Sciatic nerve (tissue), 2 donors: ENCODE measurements around the gene HABP4. TPM values are rescaled to one million over a fixed set of nuclear protein-coding genes. Genes with fewer than 3 reads are reported as not detected.

Experiments used
- ATAC-seq: fragments of 200-7000 bp; cut with Tn5 transposase; one replicate; pipeline ENCODE4 v1.9.1; 2020; ENCODE audit warnings: mild to moderate bottlenecking, moderate library complexity
- DNase-seq: peaks from one replicate; pipeline ENCODE4 v3.0.0-alpha.2; 2020; ENCODE audit warnings: low spot score
- intact Hi-C: fragments of 100-400 bp; cut with DNase I; formaldehyde crosslinking; loops from one replicate; pipeline ENCODE4 v1.14.2; 2022
- total RNA-seq: library from RNA; stranded (reverse); fragmentation: NEBNext Ultra II Directional; extraction: Animal tissue kit (Norgen Biotek cat#: 25700); gene quantifications from one replicate; pipeline ENCODE4 v1.2.1, GENCODE V29; 2021
- donor health status: DM: no; HTN: no; CAD: no.
- donor health status: DM: no; HTN: no; CAD: no.

The HABP4 gene
- total RNA-seq, 1 donor from 2014 or later: 32.0 TPM

GRCh38 chr9:96429732-96430131, 20.2 kb upstream of the HABP4 start:
- DNase-seq (no peak), ATAC-seq (no peak)
- intact Hi-C loops: no loop called here

- intact Hi-C loops: no loop called here
- ATAC-seq: no peak
- DNase-seq: no peak
Measured at GRCh38 chr9:96430377-96430776, 19.6 kb upstream of the HABP4 start.

- ATAC-seq (no peak), DNase-seq (no peak)
- intact Hi-C loops: no loop called here
Measured at GRCh38 chr9:96435345-96435744, 14.6 kb upstream of the HABP4 start.

GRCh38 chr9:96436063-96436455, 13.9 kb upstream of the HABP4 start:
- intact Hi-C loops: no loop called here
- ATAC-seq: no peak
- DNase-seq: no peak

- intact Hi-C loops: no loop called here
- DNase-seq (no peak), ATAC-seq (no peak)
Measured at GRCh38 chr9:96436456-96437126, 13.4 kb upstream of the HABP4 start.

GRCh38 chr9:96437454-96437853, 12.5 kb upstream of the HABP4 start:
- no peak for ATAC-seq
- no peak for DNase-seq
- intact Hi-C loops: no loop called here

GRCh38 chr9:96440671-96441199, 9.2 kb upstream of the HABP4 start:
- ATAC-seq: no peak
- intact Hi-C loops: no loop called here
- DNase-seq: no peak

- ATAC-seq (no peak), DNase-seq (no peak)
- intact Hi-C loops: no loop called here
Measured at GRCh38 chr9:96441798-96442445, 8.0 kb upstream of the HABP4 start.

- ATAC-seq: no peak
- intact Hi-C loops: no loop called here
- no peak for DNase-seq
Measured at GRCh38 chr9:96442491-96442890, 7.5 kb upstream of the HABP4 start.

- ATAC-seq: no peak
- intact Hi-C loops: no loop called here
Measured at GRCh38 chr9:96447406-96447805, 2.6 kb upstream of the HABP4 start.

GRCh38 chr9:96448546-96449170, 1.3 kb upstream of the HABP4 start:
- ATAC-seq: no peak
- intact Hi-C loops: no loop called here
- no peak for DNase-seq

More at GRCh38 chr9:96447406-96447805, 2.6 kb upstream of the HABP4 start:
- DNase-seq: no peak

- DNase-seq: no peak
- ATAC-seq: peak; percentile 54
- intact Hi-C loops: no loop called here
Measured at GRCh38 chr9:96449523-96449844, 485 bp upstream of the HABP4 start.

- ATAC-seq (no peak), DNase-seq (peak; percentile 64)
- intact Hi-C loops: no loop called here
Measured at GRCh38 chr9:96450613-96451528, 902 bp downstream of the HABP4 start.

GRCh38 chr9:96453625-96454024, 3.7 kb downstream of the HABP4 start:
- intact Hi-C loops: no loop called here
- ATAC-seq: no peak
- DNase-seq: no peak

GRCh38 chr9:96457266-96457665, 7.3 kb downstream of the HABP4 start:
- intact Hi-C loops: no loop called here
- ATAC-seq (no peak), DNase-seq (no peak)

- intact Hi-C loops: no loop called here
- DNase-seq (no peak), ATAC-seq (no peak)
Measured at GRCh38 chr9:96458226-96458625, 8.3 kb downstream of the HABP4 start.

- intact Hi-C loops: no loop called here
- DNase-seq (no peak), ATAC-seq (no peak)
Measured at GRCh38 chr9:96459268-96460007, 9.5 kb downstream of the HABP4 start.

- DNase-seq (no peak), ATAC-seq (no peak)
- intact Hi-C loops: no loop called here
Measured at GRCh38 chr9:96460470-96460869, 10.5 kb downstream of the HABP4 start.

GRCh38 chr9:96460882-96461281, 10.9 kb downstream of the HABP4 start:
- intact Hi-C loops: no loop called here
- ATAC-seq (no peak), DNase-seq (no peak)
